Activated CD4-positive, alpha-beta T cell treated with anti-CD3 and anti-CD28 coated beads, Interleukin-2, amount 50 U/mL, for 48 hours (primary cell): Measurements from ENCODE around the gene RND1.
"Not testable (repeated sequence)": the region's sequence is repeated elsewhere in the genome, so short reads cannot be mapped to it uniquely, and the experiment has no call there.

Experiments
- DNase-seq, 2 experiments: peaks; one replicate each; pipeline ENCODE4 v3.0.0-alpha.2; 2020

RND1 gene

GRCh38 chr12:48866052-48866711 is 512 bp upstream of the RND1 start:
- DNase-seq, result no peak

GRCh38 chr12:48863291-48863690 is 2.4 kb downstream of the RND1 start:
- no peak for DNase-seq

- DNase-seq, result no peak
Observed at GRCh38 chr12:48862760-48863159, 2.9 kb downstream of the RND1 start.

- DNase-seq, result no peak
Observed at GRCh38 chr12:48861111-48861510, 4.6 kb downstream of the RND1 start.

GRCh38 chr12:48860236-48860635 is 5.4 kb downstream of the RND1 start:
- DNase-seq, result not testable (repeated sequence)

- DNase-seq, result no peak
Observed at GRCh38 chr12:48859607-48860006, 6.1 kb downstream of the RND1 start.

GRCh38 chr12:48858043-48858442 is 7.6 kb downstream of the RND1 start:
- DNase-seq, result no peak

- DNase-seq, result no peak
Observed at GRCh38 chr12:48857278-48857994, 8.2 kb downstream of the RND1 start.

GRCh38 chr12:48856379-48856778 is 9.3 kb downstream of the RND1 start:
- DNase-seq, result no peak

- not testable (repeated sequence) for DNase-seq
Observed at GRCh38 chr12:48854932-48855331, 10.7 kb downstream of the RND1 start.

- no peak for DNase-seq
Observed at GRCh38 chr12:48854488-48854887, 11.2 kb downstream of the RND1 start.

- peak; percentile 90 to 95 for DNase-seq
Observed at GRCh38 chr12:48852734-48853688, 12.7 kb downstream of the RND1 start.

- peak; percentile 89 to 93 for DNase-seq
Observed at GRCh38 chr12:48851883-48852733, 13.6 kb downstream of the RND1 start, which contains the start of gene DDX23. Gene DDX23 (minus strand): TSS chr12:48852163. CDS start chr12:48845782, 6,381 bp downstream.

- DNase-seq, result not testable (repeated sequence)
Observed at GRCh38 chr12:48842021-48842420, 23.6 kb downstream of the RND1 start.

- no peak for DNase-seq
Observed at GRCh38 chr12:48838048-48838447, 27.6 kb downstream of the RND1 start.

GRCh38 chr12:48832321-48833060 is 33.2 kb downstream of the RND1 start:
- DNase-seq, result no peak

GRCh38 chr12:48831257-48831656 is 34.4 kb downstream of the RND1 start:
- no peak for DNase-seq

GRCh38 chr12:48828841-48829575 is 36.7 kb downstream of the RND1 start:
- no peak for DNase-seq

- no peak for DNase-seq
Observed at GRCh38 chr12:48828293-48828692, 37.4 kb downstream of the RND1 start.

- no peak for DNase-seq
Observed at GRCh38 chr12:48827513-48828096, 38.1 kb downstream of the RND1 start.
